MM.1S (cell line): ENCODE results near the gene HSPA1L.
A peak's percentile ranks its signal among the peaks of the same experiment; 100 is the strongest.
"Not testable (repeated sequence)": the region's sequence is repeated elsewhere in the genome, so short reads cannot be mapped to it uniquely, and the experiment has no call there.

Source experiments
- DNase-seq: peaks from one replicate; pipeline ENCODE4 v3.0.0-alpha.2; 2015
- H2AFZ ChIP-seq: fragments of 300-600 bp; sonication (generic); 2 replicates; pipeline ENCODE4 v1.6.0; 2016; ENCODE audit warnings: antibody characterized with exemption, low read length
- H3F3A ChIP-seq: fragments of 300-600 bp; sonication (generic); 2 replicates; pipeline ENCODE4 v1.6.1; 2016; ENCODE audit warnings: mild to moderate bottlenecking, antibody characterized with exemption, low read length, moderate library complexity, mixed read lengths; ENCODE audit not compliant: insufficient read depth
- H3K27ac ChIP-seq: fragments of 300-600 bp; sonication (generic); 2 replicates; pipeline ENCODE4 v1.5.1; 2016; ENCODE audit warnings: mild to moderate bottlenecking, low read length
- H3K27me3 ChIP-seq: fragments of 300-600 bp; sonication (generic); replicated peaks from 2 replicates; pipeline ENCODE4 v1.6.0; 2016; ENCODE audit warnings: low read length; ENCODE audit not compliant: insufficient read depth
- H3K36me3 ChIP-seq: fragments of 300-600 bp; sonication (generic); replicated peaks from 2 replicates; pipeline ENCODE4 v1.6.1; 2016; ENCODE audit warnings: mild to moderate bottlenecking, low read length, mixed read lengths; ENCODE audit not compliant: insufficient read depth
- H3K4me1 ChIP-seq: fragments of 300-600 bp; sonication (generic); 2 replicates; pipeline ENCODE4 v1.6.1; 2016; ENCODE audit warnings: low read length, mixed read lengths
- H3K4me2 ChIP-seq: fragments of 300-600 bp; sonication (generic); 2 replicates; pipeline ENCODE4 v1.6.0; 2016; ENCODE audit warnings: low read depth, low read length
- H3K4me3 ChIP-seq: fragments of 300-600 bp; sonication (generic); 2 replicates; pipeline ENCODE4 v1.5.1; 2016; ENCODE audit warnings: low read length, mixed read lengths
- H3K79me2 ChIP-seq: fragments of 300-600 bp; sonication (generic); 2 replicates; pipeline ENCODE4 v1.6.1; 2016; ENCODE audit warnings: mixed run types, low read length, mixed read lengths
- H3K9ac ChIP-seq: fragments of 300-600 bp; sonication (generic); 2 replicates; pipeline ENCODE4 v1.6.1; 2016; ENCODE audit warnings: low read length, mixed read lengths
- H3K9me2 ChIP-seq: fragments of 300-600 bp; sonication (generic); replicated peaks from 2 replicates; pipeline ENCODE4 v1.6.1; 2016; ENCODE audit warnings: mild to moderate bottlenecking, low read length, mixed read lengths; ENCODE audit not compliant: insufficient read depth
- H3K9me3 ChIP-seq: fragments of 300-600 bp; sonication (generic); replicated peaks from 2 replicates; pipeline ENCODE4 v1.6.1; 2016; ENCODE audit warnings: mild to moderate bottlenecking, low read length, mixed read lengths; ENCODE audit not compliant: insufficient read depth
- H4K20me1 ChIP-seq: fragments of 300-600 bp; sonication (generic); 2 replicates; pipeline ENCODE4 v1.6.1; 2016; ENCODE audit warnings: mild to moderate bottlenecking, low read length, moderate library complexity, mixed read lengths; ENCODE audit not compliant: insufficient read depth
- EZH2 ChIP-seq: fragments of 300-600 bp; sonication (generic); optimal IDR thresholded peaks from 2 replicates; pipeline ENCODE3; 2017; ENCODE audit warnings: low read depth, mild to moderate bottlenecking, antibody characterized with exemption, low read length, mixed read lengths
- EZH2phosphoT487 ChIP-seq: fragments of 300-600 bp; sonication (generic); IDR thresholded peaks from 2 replicates; pipeline ENCODE4 v1.6.1; 2018; ENCODE audit warnings: antibody characterized with exemption, low read length
- TF ChIP-seq, protein P1 (sequence below): fragments of 300-600 bp; sonication (generic); IDR thresholded peaks from 2 replicates; pipeline ENCODE4 v1.5.1; 2016; ENCODE audit warnings: antibody characterized with exemption, low read length, mixed read lengths

HSPA1L gene

DNA sequence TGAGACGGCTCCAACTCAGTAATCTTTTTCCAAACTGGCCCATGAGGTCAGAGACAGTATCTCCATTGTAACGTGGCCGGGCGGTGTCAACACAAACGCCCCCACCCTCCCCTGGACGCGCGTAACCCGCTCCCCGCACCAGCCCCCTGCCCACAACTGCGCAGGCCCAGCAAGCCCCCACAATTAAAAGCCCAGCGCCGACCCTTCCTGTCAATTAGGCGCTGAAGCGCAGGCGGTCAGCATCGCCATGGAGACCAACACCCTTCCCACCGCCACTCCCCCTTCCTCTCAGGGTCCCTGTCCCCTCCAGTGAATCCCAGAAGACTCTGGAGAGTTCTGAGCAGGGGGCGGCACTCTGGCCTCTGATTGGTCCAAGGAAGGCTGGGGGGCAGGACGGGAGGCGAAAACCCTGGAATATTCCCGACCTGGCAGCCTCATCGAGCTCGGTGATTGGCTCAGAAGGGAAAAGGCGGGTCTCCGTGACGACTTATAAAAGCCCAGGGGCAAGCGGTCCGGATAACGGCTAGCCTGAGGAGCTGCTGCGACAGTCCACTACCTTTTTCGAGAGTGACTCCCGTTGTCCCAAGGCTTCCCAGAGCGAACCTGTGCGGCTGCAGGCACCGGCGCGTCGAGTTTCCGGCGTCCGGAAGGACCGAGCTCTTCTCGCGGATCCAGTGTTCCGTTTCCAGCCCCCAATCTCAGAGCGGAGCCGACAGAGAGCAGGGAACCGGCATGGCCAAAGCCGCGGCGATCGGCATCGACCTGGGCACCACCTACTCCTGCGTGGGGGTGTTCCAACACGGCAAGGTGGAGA lies at the start of gene HSPA1L, which contains the start of gene HSPA1A:
Gene HSPA1L, minus strand, starts transcription at position 259 of the 814 bp plus-strand sequence. CDS start 3,311 bp downstream, outside the sequence.
Gene HSPA1A, plus strand, starts transcription at position 519 of the 814 bp plus-strand sequence. Its CDS starts 214 bp downstream, at position 733.
- no peak within 1 kb of the TSS for H3K27ac ChIP-seq
- H3K9me2 ChIP-seq, result no peaks in the 10 kb centered on the region
- H3K4me3 ChIP-seq, result peak within 1 kb of the TSS; percentile 48
- no peak for TF ChIP-seq EZH2phosphoT487
- TF ChIP-seq, protein P1, sequence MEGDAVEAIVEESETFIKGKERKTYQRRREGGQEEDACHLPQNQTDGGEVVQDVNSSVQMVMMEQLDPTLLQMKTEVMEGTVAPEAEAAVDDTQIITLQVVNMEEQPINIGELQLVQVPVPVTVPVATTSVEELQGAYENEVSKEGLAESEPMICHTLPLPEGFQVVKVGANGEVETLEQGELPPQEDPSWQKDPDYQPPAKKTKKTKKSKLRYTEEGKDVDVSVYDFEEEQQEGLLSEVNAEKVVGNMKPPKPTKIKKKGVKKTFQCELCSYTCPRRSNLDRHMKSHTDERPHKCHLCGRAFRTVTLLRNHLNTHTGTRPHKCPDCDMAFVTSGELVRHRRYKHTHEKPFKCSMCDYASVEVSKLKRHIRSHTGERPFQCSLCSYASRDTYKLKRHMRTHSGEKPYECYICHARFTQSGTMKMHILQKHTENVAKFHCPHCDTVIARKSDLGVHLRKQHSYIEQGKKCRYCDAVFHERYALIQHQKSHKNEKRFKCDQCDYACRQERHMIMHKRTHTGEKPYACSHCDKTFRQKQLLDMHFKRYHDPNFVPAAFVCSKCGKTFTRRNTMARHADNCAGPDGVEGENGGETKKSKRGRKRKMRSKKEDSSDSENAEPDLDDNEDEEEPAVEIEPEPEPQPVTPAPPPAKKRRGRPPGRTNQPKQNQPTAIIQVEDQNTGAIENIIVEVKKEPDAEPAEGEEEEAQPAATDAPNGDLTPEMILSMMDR, result no peak
- H3K4me2 ChIP-seq, result peak within 1 kb of the TSS; percentile 55; the same call in 1 of the 2 replicates
- H3K9ac ChIP-seq, result 0 out of 2 replicates have a peak within 1 kb of the TSS, but pooled peaks have one; percentile 21
- no peaks in the 10 kb centered on the region for H3K79me2 ChIP-seq
- H3K27me3 ChIP-seq, result no peaks in the 10 kb centered on the region
- peaks cover 22% of the 10 kb centered on the region for H3K4me1 ChIP-seq
- no peaks in the 10 kb centered on the region for H4K20me1 ChIP-seq
- H3F3A ChIP-seq, result no peaks in the 10 kb centered on the region; the same call in 1 of the 2 replicates
- DNase-seq, result no peak
- H3K36me3 ChIP-seq, result no peaks in the 10 kb centered on the region
- H2AFZ ChIP-seq, result peak within 1 kb of the TSS; percentile 72
- H3K9me3 ChIP-seq, result no peaks in the 10 kb centered on the region

DNA sequence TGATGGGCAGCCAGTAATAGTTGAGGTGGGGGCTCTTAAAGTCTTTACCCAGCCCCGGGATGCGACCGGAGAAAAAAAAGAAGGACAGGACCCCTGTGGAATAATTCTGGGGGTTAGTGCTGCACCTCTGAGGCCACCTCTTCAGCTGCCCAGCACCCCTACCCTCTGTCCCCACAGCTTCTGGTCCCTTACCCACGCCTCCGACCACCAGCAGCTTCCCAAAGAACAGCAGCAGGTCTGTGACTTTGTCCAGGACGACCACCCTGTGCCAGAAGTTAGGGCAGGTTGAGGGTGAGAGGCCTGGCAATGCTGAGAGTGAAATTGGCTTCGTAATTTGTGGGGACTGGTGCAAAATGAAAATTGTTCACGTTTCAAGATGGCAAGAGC lies 49.7 kb upstream of the HSPA1L start:
- DNase-seq, result no peak
- Histone ChIP-seq H3K9ac (no peak overlapping the region), H4K20me1 (no peaks in the 10 kb centered on the region), H3K27me3 (peaks cover 15% of the 10 kb centered on the region), H2AFZ (no peak overlapping the region), H3K27ac (no peak overlapping the region), H3K79me2 (peaks cover 12% of the 10 kb centered on the region), H3K4me3 (no peak overlapping the region), H3K36me3 (no peaks in the 10 kb centered on the region), H3K9me2 (no peaks in the 10 kb centered on the region), H3K4me2 (no peak overlapping the region), H3F3A (peaks cover 11% of the 10 kb centered on the region), H3K9me3 (no peaks in the 10 kb centered on the region), H3K4me1 (peaks cover 5% of the 10 kb centered on the region)
- TF ChIP-seq EZH2phosphoT487, result no peak
- TF ChIP-seq, protein P1, result no peak
- no peak for TF ChIP-seq EZH2

DNA sequence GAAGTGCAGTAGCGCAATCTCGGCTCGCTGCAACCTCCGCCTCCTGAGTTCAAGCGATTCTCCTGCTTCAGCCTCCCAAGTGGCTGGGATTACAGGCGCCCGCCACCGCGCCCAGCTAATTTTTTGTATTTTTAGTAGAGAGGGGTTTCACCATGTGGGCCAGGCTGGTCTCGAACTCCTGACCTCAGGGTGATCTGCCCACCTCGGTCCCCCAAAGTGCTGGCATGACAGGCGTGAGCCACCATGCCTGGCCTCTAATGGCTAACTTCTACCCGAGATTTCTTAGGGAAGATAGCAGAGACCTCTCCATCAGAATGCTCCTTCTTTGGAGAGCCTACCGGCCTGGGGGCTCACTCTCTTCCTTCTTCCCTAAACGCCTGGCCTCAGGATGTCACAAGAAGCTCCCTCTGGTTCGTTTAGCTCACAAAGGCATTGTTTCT lies 49.1 kb upstream of the HSPA1L start:
- H3F3A ChIP-seq, result peaks cover 11% of the 10 kb centered on the region
- peak overlapping the region; percentile 79; the same call in 1 of the 2 replicates for H3K27ac ChIP-seq

More for the DNA sequence above, 49.1 kb upstream of the HSPA1L start:
- H4K20me1 ChIP-seq, H3K9me2 ChIP-seq, H3K4me1 ChIP-seq, H3K36me3 ChIP-seq, H3K9me3 ChIP-seq, DNase-seq: not testable (repeated sequence)
- H3K79me2 ChIP-seq, result peaks cover 12% of the 10 kb centered on the region
- peak overlapping the region; percentile 99; the same call in 1 of the 2 replicates for H2AFZ ChIP-seq
- peak overlapping the region; percentile 86; the same call in 1 of the 2 replicates for H3K4me2 ChIP-seq
- H3K4me3 ChIP-seq, result peak overlapping the region; percentile 80
- peak overlapping the region; percentile 73; the same call in 1 of the 2 replicates for H3K9ac ChIP-seq
- H3K27me3 ChIP-seq, result peaks cover 11% of the 10 kb centered on the region
